ENCODE measurements around the gene RLIM.
"Not testable (repeated sequence)": the region's sequence is repeated elsewhere in the genome, so short reads cannot be mapped to it uniquely, and the experiment has no call there.

The RLIM gene

GRCh38 chrX:74614093-74614909 is at the start of gene RLIM:
Gene RLIM (minus strand): TSS chrX:74614624. CDS start chrX:74595977, 18,647 bp downstream.
- H3K9me3 Mint-ChIP-seq (ENCODE audit: low read depth), result no peaks in the 10 kb centered on the region
- no peaks in the 10 kb centered on the region for H3K27me3 Mint-ChIP-seq
- peak within 1 kb of the TSS; percentile 97 for H3K4me3 Mint-ChIP-seq
- H3K27ac Mint-ChIP-seq, result peak within 1 kb of the TSS; percentile 99
- H3K4me1 Mint-ChIP-seq (ENCODE audit: low read depth), result peaks cover 23% of the 10 kb centered on the region
- peaks cover 2% of the 10 kb centered on the region for H3K36me3 Mint-ChIP-seq

GRCh38 chrX:74656079-74656745 is 41.8 kb upstream of the RLIM start:
- H3K36me3 Mint-ChIP-seq, result no peaks in the 10 kb centered on the region
- no peaks in the 10 kb centered on the region for H3K9me3 Mint-ChIP-seq (ENCODE audit: low read depth)
- H3K4me1 Mint-ChIP-seq (ENCODE audit: low read depth), result no peaks in the 10 kb centered on the region
- no peaks in the 10 kb centered on the region for H3K27me3 Mint-ChIP-seq
- H3K27ac Mint-ChIP-seq, result no peak overlapping the region
- H3K4me3 Mint-ChIP-seq, result no peak overlapping the region

GRCh38 chrX:74654953-74655352 is 40.5 kb upstream of the RLIM start:
- H3K27ac Mint-ChIP-seq; H3K4me1 Mint-ChIP-seq (ENCODE audit: low read depth); H3K27me3 Mint-ChIP-seq; H3K36me3 Mint-ChIP-seq; H3K9me3 Mint-ChIP-seq (ENCODE audit: low read depth); H3K4me3 Mint-ChIP-seq: not testable (repeated sequence)

- H3K4me1 Mint-ChIP-seq (ENCODE audit: low read depth), result no peaks in the 10 kb centered on the region
- H3K27me3 Mint-ChIP-seq, result no peaks in the 10 kb centered on the region
- no peak overlapping the region for H3K4me3 Mint-ChIP-seq
- H3K27ac Mint-ChIP-seq, result no peak overlapping the region
- H3K36me3 Mint-ChIP-seq, result no peaks in the 10 kb centered on the region
- no peaks in the 10 kb centered on the region for H3K9me3 Mint-ChIP-seq (ENCODE audit: low read depth)
Measured at GRCh38 chrX:74636749-74637314, 22.4 kb upstream of the RLIM start.

- Mint-ChIP-seq H3K27me3 (no peaks in the 10 kb centered on the region), H3K36me3 (peaks cover 5% of the 10 kb centered on the region), H3K4me3 (peak overlapping the region; percentile 97), H3K9me3 (ENCODE audit: low read depth) (no peaks in the 10 kb centered on the region), H3K4me1 (ENCODE audit: low read depth) (peaks cover 26% of the 10 kb centered on the region), H3K27ac (peak overlapping the region; percentile 99)
Measured at GRCh38 chrX:74613370-74614092, 893 bp downstream of the RLIM start.

- Mint-ChIP-seq H3K4me1 (ENCODE audit: low read depth) (peaks cover 63% of the 10 kb centered on the region), H3K36me3 (peaks cover 7% of the 10 kb centered on the region), H3K4me3 (no peak overlapping the region), H3K27me3 (no peaks in the 10 kb centered on the region), H3K9me3 (ENCODE audit: low read depth) (no peaks in the 10 kb centered on the region), H3K27ac (peak overlapping the region; percentile 80)
Measured at GRCh38 chrX:74606799-74607198, 7.6 kb downstream of the RLIM start.

GRCh38 chrX:74606342-74606741 is 8.1 kb downstream of the RLIM start:
- Mint-ChIP-seq H3K27ac (no peak overlapping the region), H3K9me3 (ENCODE audit: low read depth) (no peaks in the 10 kb centered on the region), H3K36me3 (peaks cover 7% of the 10 kb centered on the region), H3K4me1 (ENCODE audit: low read depth) (peaks cover 67% of the 10 kb centered on the region), H3K4me3 (no peak overlapping the region), H3K27me3 (no peaks in the 10 kb centered on the region)

GRCh38 chrX:74603040-74603439 is 11.4 kb downstream of the RLIM start:
- peak overlapping the region; percentile 54 for H3K27ac Mint-ChIP-seq
- no peaks in the 10 kb centered on the region for H3K27me3 Mint-ChIP-seq
- H3K4me1 Mint-ChIP-seq (ENCODE audit: low read depth), result peaks cover 69% of the 10 kb centered on the region
- no peaks in the 10 kb centered on the region for H3K9me3 Mint-ChIP-seq (ENCODE audit: low read depth)
- H3K4me3 Mint-ChIP-seq, result no peak overlapping the region
- peaks cover 2% of the 10 kb centered on the region for H3K36me3 Mint-ChIP-seq

GRCh38 chrX:74602142-74602541 is 12.3 kb downstream of the RLIM start:
- Mint-ChIP-seq H3K4me1 (ENCODE audit: low read depth) (peaks cover 67% of the 10 kb centered on the region), H3K9me3 (ENCODE audit: low read depth) (no peaks in the 10 kb centered on the region), H3K27ac (no peak overlapping the region), H3K36me3 (peaks cover 2% of the 10 kb centered on the region), H3K27me3 (no peaks in the 10 kb centered on the region), H3K4me3 (no peak overlapping the region)

GRCh38 chrX:74593593-74593992 is 20.8 kb downstream of the RLIM start:
- Mint-ChIP-seq H3K27me3 (no peaks in the 10 kb centered on the region), H3K4me1 (ENCODE audit: low read depth) (peaks cover 8% of the 10 kb centered on the region), H3K36me3 (peaks cover 3% of the 10 kb centered on the region), H3K9me3 (ENCODE audit: low read depth) (no peaks in the 10 kb centered on the region), H3K4me3 (no peak overlapping the region), H3K27ac (no peak overlapping the region)

- no peak overlapping the region for H3K4me3 Mint-ChIP-seq
- H3K27me3 Mint-ChIP-seq, result no peaks in the 10 kb centered on the region
- H3K9me3 Mint-ChIP-seq (ENCODE audit: low read depth), result no peaks in the 10 kb centered on the region
- H3K27ac Mint-ChIP-seq, result no peak overlapping the region
- peaks cover 5% of the 10 kb centered on the region for H3K36me3 Mint-ChIP-seq
- H3K4me1 Mint-ChIP-seq (ENCODE audit: low read depth), result peaks cover 4% of the 10 kb centered on the region
Measured at GRCh38 chrX:74585766-74586165, 28.7 kb downstream of the RLIM start.

GRCh38 chrX:74579597-74580198 is 34.7 kb downstream of the RLIM start:
- no peaks in the 10 kb centered on the region for H3K9me3 Mint-ChIP-seq (ENCODE audit: low read depth)
- H3K4me1 Mint-ChIP-seq (ENCODE audit: low read depth), result no peaks in the 10 kb centered on the region
- H3K27me3 Mint-ChIP-seq, result no peaks in the 10 kb centered on the region
- H3K27ac Mint-ChIP-seq, result peak overlapping the region; percentile 17
- H3K36me3 Mint-ChIP-seq, result no peaks in the 10 kb centered on the region
- H3K4me3 Mint-ChIP-seq, result no peak overlapping the region

GRCh38 chrX:74578137-74578536 is 36.3 kb downstream of the RLIM start:
- no peaks in the 10 kb centered on the region for H3K9me3 Mint-ChIP-seq (ENCODE audit: low read depth)
- H3K4me3 Mint-ChIP-seq, result no peak overlapping the region
- no peak overlapping the region for H3K27ac Mint-ChIP-seq
- no peaks in the 10 kb centered on the region for H3K4me1 Mint-ChIP-seq (ENCODE audit: low read depth)
- no peaks in the 10 kb centered on the region for H3K36me3 Mint-ChIP-seq
- no peaks in the 10 kb centered on the region for H3K27me3 Mint-ChIP-seq

- no peak overlapping the region for H3K27ac Mint-ChIP-seq
- no peaks in the 10 kb centered on the region for H3K27me3 Mint-ChIP-seq
- no peaks in the 10 kb centered on the region for H3K4me1 Mint-ChIP-seq (ENCODE audit: low read depth)
- no peak overlapping the region for H3K4me3 Mint-ChIP-seq
- H3K36me3 Mint-ChIP-seq, result no peaks in the 10 kb centered on the region
- H3K9me3 Mint-ChIP-seq (ENCODE audit: low read depth), result no peaks in the 10 kb centered on the region
Measured at GRCh38 chrX:74557378-74557777, 57.0 kb downstream of the RLIM start.

All from activated naive CD8-positive, alpha-beta T cell (primary cell).